NCI-H2029 treated with DMSO at 0.1 percent for 48 hours (cell line): ENCODE measurements around the gene LRRC30.
A peak's percentile ranks its signal among the peaks of the same experiment; 100 is the strongest.
"Not testable (repeated sequence)": the region's sequence is repeated elsewhere in the genome, so short reads cannot be mapped to it uniquely, and the experiment has no call there.

Source experiments
- DNase-seq: peaks from one replicate; lab custom pipeline; 2025; lab: John Stamatoyannopoulos, UW

The LRRC30 gene

DNA sequence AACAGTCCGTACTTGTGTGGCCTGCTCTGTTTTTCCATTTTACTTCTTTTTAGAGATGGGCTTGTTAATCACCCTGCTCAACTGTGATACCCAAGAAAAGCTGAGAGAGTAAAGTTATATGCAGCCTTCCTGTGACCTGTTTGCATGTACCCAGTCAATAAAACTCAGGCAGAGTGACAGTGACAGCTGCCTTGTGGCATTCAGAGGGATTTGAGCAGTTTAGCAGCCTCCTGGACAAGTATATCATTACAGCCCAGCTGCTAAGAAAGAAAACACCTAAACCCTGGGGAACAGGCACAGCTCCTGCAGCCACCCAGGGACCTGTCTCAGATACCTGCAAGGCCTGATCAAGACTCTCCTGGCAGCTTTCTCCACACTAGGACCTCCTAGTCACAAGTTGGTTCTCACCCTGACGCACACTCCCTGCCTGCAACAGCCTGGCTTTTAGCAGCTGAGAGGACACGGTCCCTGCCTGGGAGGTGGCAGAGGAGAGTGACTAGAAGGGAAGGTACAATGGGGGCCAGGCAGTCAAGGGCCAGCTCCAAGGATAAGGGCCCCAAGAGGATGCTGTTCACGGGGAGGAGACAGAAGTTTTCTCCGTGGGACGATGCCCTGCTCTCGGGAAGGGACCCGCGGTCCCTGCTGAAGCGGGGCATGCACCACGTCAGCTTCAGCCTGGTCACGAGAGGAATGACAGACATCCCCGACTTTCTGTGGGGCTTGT, at the start of gene LRRC30:
TSS of gene LRRC30 (plus strand) at position 464 of the 724 bp plus-strand sequence. CDS start at position 514, 50 bp downstream.
- DNase-seq: no peak

DNA sequence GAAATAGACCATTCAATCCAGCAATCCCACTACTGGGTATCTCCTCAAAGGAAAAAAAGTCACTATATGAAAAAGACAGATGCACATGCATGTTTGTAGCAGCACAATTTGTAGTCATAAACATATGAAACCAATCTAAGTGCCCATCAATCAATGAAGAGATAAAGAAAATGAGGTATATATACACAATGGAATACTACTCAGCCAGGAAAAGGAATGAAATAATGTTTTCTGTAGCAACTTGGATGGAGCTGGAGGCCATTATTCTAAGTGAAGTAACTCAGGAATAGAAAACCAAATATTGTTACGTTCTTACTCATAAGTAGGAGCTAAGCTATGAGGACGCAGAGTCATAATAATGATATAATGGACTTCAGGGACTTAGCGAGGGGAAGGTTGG, 45.2 kb upstream of the LRRC30 start:
- no peak for DNase-seq

DNA sequence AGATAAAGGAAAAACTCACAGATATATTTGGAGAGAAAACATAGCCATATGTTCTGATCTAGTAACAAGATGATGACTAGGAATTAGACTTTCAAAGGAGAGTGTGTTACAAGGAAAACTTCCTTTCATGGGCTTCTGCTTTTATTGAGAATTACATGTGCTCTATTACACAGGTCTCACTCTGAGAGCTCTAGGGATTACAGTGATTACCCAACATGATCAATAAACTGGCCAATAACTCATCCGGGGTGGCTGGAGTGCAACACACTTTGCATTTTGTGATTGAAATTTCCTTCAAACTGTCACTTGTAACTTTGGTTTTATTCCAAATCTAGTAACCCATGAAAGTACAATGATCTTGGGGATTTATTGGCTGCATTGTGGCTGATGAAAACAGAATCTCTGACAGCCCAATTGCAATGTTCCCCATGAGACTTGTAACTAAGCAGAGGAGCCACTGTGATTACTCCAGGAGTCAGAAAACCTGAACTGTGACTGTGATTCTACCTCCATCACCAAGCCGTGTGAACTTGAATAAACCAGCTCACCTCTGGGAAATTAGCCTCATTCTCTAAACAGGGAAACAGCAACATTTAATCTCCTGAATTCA, 40.2 kb upstream of the LRRC30 start:
- no peak for DNase-seq

DNA sequence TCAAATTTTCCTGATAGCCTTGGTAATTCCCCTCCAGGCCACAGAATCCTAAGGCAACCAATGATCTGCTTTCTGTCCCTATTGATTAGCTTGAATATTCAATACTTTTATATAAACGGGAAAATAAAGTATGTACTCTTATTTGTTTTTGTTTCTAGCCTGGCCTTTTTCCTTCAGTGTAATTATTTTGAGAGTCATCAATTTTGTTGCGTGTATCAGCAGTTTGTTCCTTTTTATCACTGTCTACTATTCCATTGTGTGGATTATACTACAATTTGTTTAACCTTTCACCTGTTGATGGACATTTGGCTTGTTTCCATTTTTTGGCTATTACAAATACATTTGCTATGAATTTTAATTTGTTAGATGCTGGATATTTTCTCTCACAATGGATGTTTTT, 39.2 kb upstream of the LRRC30 start:
- DNase-seq: no peak

DNA sequence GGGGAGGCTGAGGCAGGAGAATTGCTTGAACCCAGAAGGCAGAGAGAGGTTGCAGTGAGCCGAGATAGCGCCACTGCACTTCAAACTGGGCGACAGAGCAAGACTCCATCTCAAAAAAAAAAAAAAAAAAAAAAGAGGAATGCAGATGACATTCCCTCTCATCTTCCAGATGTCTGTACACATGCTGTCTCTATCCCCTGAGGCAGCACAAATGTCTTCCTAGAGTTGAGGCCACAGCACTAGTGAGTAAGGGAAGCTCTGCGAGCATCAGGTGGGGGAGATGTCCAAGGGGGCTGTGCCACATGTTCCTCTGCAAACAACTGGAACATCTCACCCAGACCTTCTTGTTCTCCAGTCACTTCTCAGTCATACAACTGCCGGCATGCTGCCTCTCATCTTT, 35.6 kb upstream of the LRRC30 start:
- no peak for DNase-seq

DNA sequence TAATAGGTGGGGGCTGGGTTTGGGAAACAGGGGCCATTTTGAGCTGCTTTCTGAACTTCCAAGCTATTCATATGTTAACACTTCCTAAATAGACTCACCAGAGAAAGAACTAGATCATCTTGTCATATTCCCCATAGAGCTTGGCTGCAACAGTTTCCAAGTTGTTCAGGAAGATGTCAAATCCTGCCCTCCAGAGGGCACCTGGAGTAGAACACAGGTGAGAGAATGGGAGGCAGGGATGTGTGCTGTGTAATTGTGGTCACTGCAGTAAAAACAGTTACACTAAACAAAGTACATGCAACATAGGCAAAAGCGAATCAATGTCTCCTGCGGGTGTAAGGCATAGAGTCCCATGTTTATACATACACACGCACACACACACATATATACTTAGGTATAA, 34.5 kb upstream of the LRRC30 start:
- no peak for DNase-seq

DNA sequence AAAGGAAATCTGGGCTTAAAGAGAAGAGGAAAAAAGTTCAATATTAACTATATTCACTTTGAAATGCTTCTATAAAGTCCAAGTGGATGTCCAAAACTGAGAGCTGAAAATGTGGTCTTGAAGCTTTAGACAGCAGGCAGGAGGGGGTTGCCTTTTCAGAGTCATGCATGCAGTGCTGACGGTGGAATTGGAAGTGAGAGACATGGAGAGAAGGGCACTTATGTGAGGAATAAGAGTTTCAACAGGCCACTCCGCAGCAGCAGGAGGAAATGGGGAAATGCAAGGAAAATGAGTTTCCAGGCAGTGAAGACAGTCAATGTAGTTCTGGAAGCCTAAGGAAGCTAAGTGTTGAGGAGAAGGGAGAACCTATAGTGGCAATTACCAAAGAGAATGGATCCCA, 33.0 kb upstream of the LRRC30 start:
- no peak for DNase-seq

DNA sequence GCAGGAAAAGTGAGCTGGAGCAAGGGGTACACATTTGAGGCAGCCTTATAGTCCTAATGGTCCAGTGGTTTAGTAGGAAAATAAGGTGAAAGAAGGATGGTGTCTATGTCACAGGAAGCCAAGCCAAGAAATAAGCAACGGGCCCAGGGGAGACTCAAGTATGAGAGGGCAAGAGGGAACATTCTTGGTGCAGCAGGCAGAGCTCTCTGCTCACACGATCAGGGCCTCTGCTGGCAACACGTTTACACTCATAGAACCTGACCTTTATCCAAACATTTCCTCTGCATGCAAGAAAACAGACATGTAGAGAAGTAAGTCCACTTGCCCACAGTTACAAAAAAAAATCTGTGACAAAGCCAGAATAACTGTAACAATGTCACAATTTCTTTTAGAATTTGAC, 32.6 kb upstream of the LRRC30 start:
- DNase-seq: no peak

DNA sequence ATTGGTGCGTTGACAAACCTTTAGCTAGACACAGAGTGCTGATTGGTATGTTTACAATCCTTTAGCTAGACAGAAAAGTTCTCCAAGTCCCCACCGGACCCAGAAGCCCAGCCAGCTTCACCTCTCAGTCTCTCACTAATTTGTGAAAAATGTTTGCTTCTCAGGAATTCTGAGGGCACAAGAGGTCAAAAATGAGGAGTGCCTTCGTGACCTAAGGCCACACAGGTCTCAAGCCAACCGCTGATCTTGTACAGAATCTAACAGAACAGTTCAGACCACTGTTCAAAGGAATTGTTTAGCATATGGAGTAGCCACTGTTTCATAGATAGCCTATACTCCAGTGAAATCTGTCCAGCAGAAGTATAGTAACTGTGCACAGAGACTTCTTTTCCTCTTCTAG, 29.8 kb upstream of the LRRC30 start:
- DNase-seq: no peak

DNA sequence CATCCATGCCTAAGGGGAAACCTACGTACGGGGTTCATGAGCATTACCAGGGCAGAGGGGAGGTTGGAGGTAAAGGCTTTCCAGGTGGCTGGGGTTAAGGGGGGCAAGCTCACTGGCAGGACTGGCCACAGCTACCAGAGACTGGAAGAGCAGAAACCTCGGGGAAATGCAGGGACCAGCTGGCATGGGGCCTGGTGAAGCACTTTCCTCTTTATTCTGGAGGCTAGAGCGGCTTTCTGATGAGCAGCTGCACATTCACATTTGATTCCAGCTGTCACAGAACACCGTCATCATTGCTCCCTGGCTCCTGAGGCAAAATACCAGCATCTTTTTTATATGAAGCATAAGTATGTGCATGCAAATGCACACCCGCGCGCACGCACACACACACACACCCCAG, 28.7 kb upstream of the LRRC30 start:
- DNase-seq: no peak

DNA sequence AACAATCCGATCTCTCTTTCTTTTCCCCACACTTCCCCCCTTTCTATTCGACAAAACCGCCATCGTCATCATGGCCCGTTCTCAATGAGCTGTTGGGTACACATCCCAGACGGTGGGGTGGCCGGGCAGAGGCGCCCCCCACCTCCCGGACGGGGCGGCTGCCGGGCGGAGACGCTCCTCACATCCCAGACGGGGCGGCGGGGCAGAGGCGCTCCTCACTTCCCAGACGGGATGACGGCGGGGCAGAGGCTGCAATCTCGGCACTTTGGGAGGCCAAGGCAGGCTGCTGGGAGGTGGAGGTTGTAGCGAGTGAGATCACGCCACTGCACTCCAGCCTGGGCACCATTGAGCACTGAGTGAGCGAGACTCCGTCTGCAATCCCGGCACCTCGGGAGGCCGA, 27.3 kb upstream of the LRRC30 start:
- not testable (repeated sequence) for DNase-seq

DNA sequence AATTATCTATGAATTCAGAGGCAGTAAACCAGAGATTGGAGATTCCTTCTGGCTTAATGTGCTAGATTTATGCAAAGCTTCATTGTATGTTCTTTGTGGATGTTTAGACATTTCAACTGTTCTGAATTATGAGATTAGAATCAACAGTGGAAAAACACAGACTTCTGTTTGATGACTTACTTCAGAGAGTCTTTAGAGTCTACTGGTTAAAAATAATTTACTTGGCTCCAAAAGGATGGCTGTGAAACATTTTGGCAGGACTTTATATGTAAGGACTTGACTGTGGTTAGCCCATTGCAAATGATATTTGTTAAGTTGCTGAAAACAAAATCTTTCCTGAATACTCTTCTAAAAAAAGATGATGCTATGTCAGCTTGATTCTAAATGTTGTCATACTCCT, 25.5 kb upstream of the LRRC30 start:
- DNase-seq: no peak

DNA sequence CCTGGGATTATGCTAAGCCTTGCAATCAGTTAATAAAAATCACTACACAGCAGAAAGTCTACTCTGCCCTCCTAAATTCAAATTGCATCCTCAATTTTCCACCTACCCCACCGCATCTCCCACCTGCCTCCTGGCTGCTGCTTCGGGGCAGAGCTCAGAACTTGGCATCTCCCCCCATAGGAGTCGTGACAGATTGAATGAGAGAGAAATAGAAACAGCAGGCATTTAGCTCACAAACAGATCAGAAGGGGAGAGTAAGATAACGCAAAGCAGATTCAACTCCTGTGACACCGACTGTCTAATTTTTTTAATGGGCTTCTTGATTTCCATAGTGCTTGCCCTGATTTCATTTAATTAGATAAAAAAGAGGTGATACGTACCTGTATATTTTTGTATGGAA, 24.7 kb upstream of the LRRC30 start:
- DNase-seq: no peak

DNA sequence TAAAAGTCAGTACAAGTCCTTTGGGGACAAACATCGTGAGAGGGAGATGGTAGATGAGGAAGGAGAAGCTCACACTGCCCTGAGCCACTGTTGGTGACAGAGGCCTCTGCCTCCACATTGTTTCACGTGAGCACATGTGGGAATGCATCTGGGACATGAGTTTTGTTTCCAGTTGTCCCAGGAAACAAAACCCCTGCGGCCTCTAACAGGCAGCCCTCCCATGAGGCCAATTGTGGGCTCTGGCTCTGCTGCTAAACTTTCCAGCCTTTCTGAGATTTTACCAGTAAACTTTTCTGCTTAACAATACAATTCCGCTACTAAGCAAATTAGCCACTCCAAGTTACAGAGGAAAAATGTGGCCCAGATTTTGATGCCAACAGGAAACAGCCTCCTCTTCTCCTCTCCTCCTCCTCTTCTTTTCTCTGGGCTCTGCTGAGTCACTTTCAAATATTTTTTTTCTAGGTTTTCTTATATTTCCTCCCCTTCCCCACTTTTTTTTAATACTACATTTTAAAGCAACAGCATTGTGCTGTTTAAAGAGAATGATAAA, 23.4 kb upstream of the LRRC30 start:
- DNase-seq: no peak

DNA sequence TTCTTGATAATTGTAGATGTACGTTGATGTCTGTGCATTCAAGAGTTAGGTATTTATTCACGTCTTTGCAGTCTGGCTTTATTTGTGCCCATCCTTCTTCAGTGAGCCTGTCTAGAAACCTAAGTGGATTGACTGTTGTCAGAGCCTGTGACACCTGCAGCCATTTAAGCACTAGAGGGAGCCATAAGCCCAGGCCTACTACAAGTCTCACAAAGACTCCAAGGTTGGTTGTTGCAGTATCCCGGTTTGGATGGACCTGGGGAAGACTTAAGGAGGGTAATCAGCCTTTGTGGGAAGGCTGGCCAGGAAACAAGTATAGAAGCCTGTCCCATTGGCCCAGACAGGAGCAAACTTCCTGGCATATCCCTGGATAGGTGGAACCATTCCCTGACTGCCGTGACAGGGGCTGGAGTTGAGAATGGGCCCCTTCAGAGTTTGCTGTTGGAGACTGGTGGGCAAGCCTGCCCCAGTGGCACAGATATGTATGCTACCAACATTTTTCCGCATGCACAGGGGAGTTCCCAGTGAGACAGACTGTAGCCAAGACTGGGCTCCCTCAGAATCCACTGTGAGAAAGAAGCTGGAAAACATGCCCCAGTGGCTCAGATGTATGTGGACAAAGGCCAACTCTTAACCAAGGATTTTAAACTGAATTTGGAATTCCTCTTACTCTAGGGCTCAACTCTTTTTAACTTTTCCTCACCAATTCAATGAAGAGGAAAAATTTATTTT, 9.3 kb upstream of the LRRC30 start:
- DNase-seq: peak; percentile 51

DNA sequence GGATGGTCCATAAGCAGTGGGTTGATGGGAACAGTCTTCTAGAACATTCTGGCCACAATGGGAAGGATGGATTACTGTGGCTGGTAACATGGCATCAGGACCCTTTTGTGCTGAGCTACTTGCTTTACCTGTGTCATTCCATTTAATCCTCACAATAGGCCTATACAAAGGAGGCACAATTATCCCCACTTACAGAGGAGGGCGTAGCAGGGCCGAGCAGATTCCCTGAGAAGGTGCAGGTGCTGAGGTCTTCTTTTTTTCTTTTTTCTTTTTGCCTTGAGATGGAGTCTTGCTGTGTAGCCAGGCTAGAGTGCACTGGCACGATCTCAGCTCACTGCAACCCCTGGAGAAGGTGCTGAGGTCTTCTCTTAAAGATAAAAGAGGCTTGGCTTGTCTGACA, 6.7 kb upstream of the LRRC30 start:
- no peak for DNase-seq

DNA sequence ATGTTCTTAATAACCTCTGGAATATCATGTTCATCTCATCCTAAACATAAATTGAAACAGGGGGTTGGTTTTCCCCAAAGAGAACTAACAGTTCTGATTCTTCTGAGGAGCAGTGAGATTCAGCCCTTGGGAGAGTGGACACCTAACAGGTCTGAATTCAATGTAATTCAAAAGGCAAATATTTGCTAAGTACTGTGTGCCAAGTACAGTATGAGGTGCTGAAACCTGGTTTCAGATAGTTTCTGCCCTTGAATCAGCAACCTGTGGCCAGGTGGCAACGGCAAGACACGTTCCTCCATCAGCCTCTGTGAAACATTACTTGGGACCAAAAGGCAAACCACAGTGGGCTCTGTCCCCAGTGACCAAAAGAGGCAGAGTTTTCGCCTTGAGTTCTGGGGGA, 1.3 kb downstream of the LRRC30 start:
- peak; percentile 51 for DNase-seq

DNA sequence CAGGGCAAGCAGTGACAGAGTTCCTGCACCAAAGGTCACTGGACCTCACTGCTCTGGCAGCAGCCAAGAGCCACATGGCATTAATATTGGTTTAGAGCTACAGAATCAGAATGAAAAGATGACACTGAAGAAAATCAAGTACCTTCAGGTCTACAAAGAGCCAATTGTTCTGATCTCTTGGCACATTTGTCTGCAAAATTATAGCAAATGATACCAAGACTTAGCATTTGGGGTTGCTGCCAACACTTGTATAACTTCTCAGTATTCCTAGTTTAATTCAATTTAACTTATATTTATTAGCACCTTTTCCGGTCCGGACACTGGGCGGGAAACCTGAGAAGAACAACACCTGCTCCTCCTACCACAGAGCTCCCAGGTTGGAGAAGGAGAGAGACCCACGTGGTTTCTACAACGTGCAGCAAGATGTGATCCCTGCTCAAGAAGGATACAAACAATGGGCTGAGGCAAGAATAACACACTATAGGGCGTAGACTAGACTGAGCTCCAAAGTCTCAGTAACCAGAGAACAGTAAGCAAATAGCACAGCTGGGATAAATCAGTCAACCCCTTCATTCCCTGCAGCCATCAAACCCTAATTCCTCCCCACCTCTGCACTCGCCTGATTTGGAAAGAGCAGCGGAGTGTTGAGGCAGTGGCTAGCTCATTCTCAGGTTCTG, 2.4 kb downstream of the LRRC30 start:
- peak; percentile 33 for DNase-seq

DNA sequence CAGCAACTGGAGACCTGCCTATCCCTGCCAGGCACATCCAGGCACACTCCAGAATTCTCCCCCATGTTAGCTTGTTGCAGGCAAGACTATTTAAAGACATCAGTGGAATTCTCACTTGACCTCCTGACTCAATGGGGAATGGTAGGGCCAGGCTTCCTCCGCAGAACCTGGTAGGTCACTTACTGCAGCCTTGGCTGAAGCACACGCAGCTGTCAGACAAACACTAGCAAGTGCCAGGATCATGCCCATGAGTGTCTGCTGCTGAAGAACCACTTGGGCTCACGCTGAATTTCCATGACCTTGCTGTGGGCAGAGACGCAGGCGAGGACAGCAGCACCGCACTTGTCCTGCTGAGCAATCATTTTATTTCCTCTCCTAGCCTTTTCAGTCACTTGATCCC, 3.2 kb downstream of the LRRC30 start:
- peak; percentile 51 for DNase-seq

DNA sequence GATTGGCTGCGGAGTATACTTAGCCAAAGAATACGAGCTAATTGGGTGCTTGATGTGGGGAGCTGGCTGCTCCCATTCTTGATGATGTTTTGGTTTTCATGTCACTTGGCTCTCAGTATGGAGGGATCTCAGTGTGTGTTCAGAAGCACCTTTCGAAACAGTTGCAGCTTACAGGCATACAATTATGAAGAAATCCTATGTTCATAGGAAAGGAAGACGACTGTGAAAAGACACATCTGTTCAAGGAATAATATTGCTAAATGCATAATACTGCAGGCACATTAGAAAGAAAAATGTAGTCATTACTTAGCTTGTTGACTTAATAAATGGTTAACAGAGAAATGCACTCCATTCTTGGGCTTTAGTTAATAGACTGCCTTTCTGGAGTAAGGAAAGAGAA, 4.1 kb downstream of the LRRC30 start:
- no peak for DNase-seq

DNA sequence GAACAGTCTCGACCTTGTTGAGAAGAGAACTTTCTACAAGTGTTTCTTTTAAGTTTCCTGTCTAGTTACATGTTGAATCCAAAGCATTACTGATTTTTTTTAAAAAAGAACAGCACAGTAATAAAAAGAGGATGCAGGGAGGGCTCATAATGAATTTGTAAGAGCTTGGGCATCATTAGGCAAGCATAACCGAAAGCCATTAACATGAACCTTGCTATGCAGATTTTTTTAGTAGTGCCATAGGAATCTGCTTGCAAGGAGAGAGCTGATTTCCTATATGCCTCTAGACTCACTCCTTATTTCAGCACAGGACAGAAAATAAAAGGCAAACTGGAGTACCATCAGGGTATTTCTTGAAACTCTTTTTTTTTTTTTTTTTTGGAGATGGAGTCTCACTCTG, 5.2 kb downstream of the LRRC30 start:
- no peak for DNase-seq

DNA sequence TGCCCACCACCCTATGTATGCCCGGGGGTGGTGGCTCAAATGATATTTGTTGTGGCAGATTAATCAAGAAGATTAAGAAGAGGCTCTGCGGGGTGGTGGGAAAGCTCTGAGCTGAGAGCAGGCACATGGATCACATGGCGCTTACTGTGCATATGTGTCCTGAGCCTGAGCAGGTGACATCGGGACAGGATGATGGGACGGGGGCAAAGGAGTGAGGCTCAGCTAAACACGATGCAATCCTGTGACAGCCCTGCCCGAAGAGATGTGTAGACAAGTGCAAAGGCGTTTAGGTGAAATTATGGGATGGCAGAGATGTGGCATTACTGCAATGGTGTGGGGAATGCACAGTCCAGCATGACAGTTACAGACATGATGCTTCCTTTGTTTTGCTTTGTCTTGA, 6.0 kb downstream of the LRRC30 start:
- DNase-seq: no peak
